HFFc6 (cell line): ENCODE results near the gene C9orf85. TPM values are rescaled to one million over a fixed set of nuclear protein-coding genes. Genes with fewer than 3 reads are reported as not detected.

ENCODE experiments used
- DNase-seq: peaks from one replicate; pipeline ENCODE4 v3.0.0-alpha.2; 2018
- H3K27ac Mint-ChIP-seq: 2 replicates; pipeline ENCODE4 v1.8.0; 2020; ENCODE audit warnings: mild to moderate bottlenecking, mixed read lengths
- H3K27me3 Mint-ChIP-seq: 2 replicates; pipeline ENCODE4 v1.8.0; 2021; ENCODE audit warnings: mild to moderate bottlenecking, moderate library complexity, mixed read lengths; ENCODE audit not compliant: insufficient read depth
- H3K36me3 Mint-ChIP-seq: 2 replicates; pipeline ENCODE4 v1.8.0; 2021; ENCODE audit warnings: low read depth, mixed read lengths
- H3K4me1 Mint-ChIP-seq: 2 replicates; pipeline ENCODE4 v1.8.0; 2020; ENCODE audit warnings: low read depth, mixed read lengths
- H3K4me3 Mint-ChIP-seq: 2 replicates; pipeline ENCODE4 v1.8.0; 2020; ENCODE audit warnings: mild to moderate bottlenecking, moderate library complexity, mixed read lengths
- H3K9me3 Mint-ChIP-seq: 2 replicates; pipeline ENCODE4 v1.8.0; 2020; ENCODE audit warnings: mild to moderate bottlenecking, mixed read lengths
- total RNA-seq, 6 experiments: library from RNA; stranded (reverse); fragmentation: NEBNext Ultra II Directional; extraction: Animal tissue kit (Norgen Biotek cat#: 25700); gene quantifications; 2 replicates in 1 of 6; 3 replicates in 5 of 6; pipeline ENCODE4 v1.2.3, GENCODE V29; 2021
- TF ChIP-seq, protein P1 (sequence below): fragments of 200-600 bp; sonication (generic); IDR thresholded peaks from 2 replicates; pipeline ENCODE4 v1.5.0; 2021; ENCODE audit warnings: antibody characterized with exemption, mild to moderate bottlenecking

The C9orf85 gene
- total RNA-seq, 6 experiments from 2014 or later, result 14.1 to 17.9 (median 15.2) TPM

DNA sequence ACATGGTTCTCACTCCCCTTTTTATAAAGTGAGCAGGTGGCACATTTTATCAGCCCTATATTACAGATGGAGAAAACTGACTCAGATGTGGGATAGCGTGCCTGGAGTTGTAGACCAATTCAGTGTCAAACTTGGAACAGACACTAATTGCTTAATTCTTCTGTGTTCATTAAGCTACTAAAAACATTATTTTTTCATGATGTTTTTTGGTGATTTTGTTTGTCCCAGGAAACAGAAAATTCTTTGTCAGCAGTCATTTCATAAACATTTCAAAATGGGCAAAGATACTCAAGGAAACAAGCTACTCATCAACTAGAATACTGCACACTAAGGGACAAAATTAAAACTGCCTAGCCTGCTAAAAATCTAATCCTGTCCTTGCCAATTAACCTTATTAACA is 2.6 kb upstream of the C9orf85 start:
- H3K36me3 Mint-ChIP-seq, result no peaks in the 10 kb centered on the region; the same call in 1 of the 2 replicates

DNA sequence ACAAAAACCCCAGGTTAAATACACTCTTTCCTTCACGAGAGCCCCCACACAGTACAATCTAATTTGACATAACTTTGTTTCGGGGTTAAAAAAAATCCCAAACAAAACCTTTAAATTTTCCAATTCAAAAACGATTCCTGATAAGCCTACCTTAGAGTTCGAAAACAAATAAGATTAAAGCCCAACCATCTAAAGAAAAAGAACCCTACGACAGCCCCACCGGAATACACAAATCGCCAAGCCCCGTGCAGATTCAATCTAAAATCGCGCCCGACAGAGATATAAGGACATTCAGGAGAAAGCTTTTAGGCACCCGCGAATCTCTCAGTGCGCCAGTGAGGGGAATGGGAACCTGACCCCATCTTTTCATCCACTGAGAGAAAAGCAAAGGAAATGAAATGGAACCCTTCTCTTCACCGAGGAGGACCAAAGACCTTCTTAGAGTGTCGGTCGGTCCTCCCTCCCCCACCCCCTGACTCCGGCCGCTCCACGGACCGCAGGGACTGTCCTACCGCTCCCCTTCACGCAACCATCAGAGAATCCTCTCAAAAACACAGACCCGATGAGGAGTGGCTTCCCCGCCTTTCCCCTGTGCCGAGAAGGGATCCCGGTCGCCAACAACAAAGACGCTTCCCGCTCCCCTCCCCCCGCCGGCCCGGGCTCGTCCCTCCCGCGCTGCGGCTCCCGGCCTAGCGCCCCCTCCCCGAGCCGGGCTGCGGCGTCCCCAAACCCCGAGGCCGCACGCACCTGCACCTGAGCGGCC is 1.4 kb upstream of the C9orf85 start:
- Mint-ChIP-seq H3K36me3 (no peaks in the 10 kb centered on the region; the same call in 1 of the 2 replicates), H3K4me3 (peak overlapping the region; percentile 98), H3K27me3 (no peaks in the 10 kb centered on the region), H3K9me3 (no peaks in the 10 kb centered on the region), H3K27ac (peak overlapping the region; percentile 81), H3K4me1 (peaks cover 34% of the 10 kb centered on the region)
- DNase-seq, result peak; percentile 9
- TF ChIP-seq, protein P1, sequence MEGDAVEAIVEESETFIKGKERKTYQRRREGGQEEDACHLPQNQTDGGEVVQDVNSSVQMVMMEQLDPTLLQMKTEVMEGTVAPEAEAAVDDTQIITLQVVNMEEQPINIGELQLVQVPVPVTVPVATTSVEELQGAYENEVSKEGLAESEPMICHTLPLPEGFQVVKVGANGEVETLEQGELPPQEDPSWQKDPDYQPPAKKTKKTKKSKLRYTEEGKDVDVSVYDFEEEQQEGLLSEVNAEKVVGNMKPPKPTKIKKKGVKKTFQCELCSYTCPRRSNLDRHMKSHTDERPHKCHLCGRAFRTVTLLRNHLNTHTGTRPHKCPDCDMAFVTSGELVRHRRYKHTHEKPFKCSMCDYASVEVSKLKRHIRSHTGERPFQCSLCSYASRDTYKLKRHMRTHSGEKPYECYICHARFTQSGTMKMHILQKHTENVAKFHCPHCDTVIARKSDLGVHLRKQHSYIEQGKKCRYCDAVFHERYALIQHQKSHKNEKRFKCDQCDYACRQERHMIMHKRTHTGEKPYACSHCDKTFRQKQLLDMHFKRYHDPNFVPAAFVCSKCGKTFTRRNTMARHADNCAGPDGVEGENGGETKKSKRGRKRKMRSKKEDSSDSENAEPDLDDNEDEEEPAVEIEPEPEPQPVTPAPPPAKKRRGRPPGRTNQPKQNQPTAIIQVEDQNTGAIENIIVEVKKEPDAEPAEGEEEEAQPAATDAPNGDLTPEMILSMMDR, result no peak; the same call in 1 of the 2 replicates

More for the DNA sequence above, 2.6 kb upstream of the C9orf85 start:
- H3K4me3 Mint-ChIP-seq, result peak overlapping the region; percentile 98
- H3K9me3 Mint-ChIP-seq, result no peaks in the 10 kb centered on the region
- peak overlapping the region; percentile 15; the same call in 1 of the 2 replicates for H3K27ac Mint-ChIP-seq
- DNase-seq, result no peak
- no peaks in the 10 kb centered on the region for H3K27me3 Mint-ChIP-seq
- TF ChIP-seq, protein P1, result no peak
- H3K4me1 Mint-ChIP-seq, result peaks cover 25% of the 10 kb centered on the region

DNA sequence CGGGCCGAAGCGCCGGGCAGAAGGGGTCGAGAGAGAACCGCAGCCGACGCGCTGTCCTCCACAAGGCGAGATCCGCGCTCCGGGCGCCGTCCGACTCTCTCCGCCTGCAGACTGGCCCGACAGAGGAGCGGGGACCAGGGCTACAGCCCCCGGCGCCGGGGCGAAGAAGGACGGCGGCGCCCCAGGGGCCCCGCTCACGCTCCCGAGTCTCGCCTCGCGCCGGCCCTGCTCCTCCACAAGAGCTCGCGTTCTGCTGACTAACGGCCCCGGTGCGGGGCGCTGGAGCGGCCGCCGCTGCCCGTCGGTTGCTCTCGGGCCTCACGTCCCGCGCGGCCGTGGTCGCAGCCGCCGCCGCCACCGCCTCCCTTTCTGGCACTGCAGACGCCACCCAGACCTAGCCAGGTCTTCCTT is 784 bp upstream of the C9orf85 start:
- TF ChIP-seq, protein P1, result 0 out of 2 replicates have a peak, but pooled peaks have one; percentile 18
- DNase-seq, result no peak
- Mint-ChIP-seq H3K27ac (peak overlapping the region; percentile 97), H3K4me3 (peak overlapping the region; percentile 98), H3K4me1 (peaks cover 34% of the 10 kb centered on the region), H3K9me3 (no peaks in the 10 kb centered on the region), H3K27me3 (no peaks in the 10 kb centered on the region), H3K36me3 (no peaks in the 10 kb centered on the region; the same call in 1 of the 2 replicates)

DNA sequence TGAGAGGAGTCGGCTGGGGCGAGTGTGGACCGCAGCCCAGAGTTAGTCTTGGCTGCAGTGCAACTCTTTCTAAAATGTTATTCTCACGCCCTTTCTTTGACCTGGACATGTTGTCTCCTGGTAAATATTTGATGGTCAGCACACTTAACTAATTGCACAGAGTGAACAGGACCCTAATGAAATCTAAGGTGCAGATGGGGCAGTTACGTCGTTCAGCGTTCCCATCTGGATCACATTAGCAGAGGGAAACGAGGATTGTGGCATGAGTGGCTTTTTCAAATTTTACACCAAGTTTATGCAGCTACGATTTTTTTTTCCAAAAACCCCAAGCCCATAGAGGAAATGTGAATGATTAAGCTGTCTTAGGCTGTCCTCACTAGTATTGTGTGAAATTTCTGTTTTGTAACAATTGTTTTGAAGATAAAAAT is 483 bp downstream of the C9orf85 start:
- no peaks in the 10 kb centered on the region for H3K9me3 Mint-ChIP-seq
- peak; percentile 23 for DNase-seq
- H3K27me3 Mint-ChIP-seq, result no peaks in the 10 kb centered on the region
- H3K4me1 Mint-ChIP-seq, result peaks cover 35% of the 10 kb centered on the region
- TF ChIP-seq, protein P1, result no peak
- H3K27ac Mint-ChIP-seq, result peak overlapping the region; percentile 97
- H3K4me3 Mint-ChIP-seq, result peak overlapping the region; percentile 98
- no peaks in the 10 kb centered on the region; the same call in 1 of the 2 replicates for H3K36me3 Mint-ChIP-seq

- Mint-ChIP-seq H3K4me1 (peaks cover 35% of the 10 kb centered on the region), H3K4me3 (no peak overlapping the region), H3K27me3 (no peaks in the 10 kb centered on the region), H3K36me3 (no peaks in the 10 kb centered on the region; the same call in 1 of the 2 replicates), H3K27ac (no peak overlapping the region), H3K9me3 (no peaks in the 10 kb centered on the region)
- DNase-seq, result no peak
- TF ChIP-seq, protein P1, result no peak
These were observed 4.1 kb downstream of the C9orf85 start for GRCh38 chr9:71915495-71915894.
